ENCODE data around the gene CCNE1. TPM values are rescaled to one million over a fixed set of nuclear protein-coding genes. Genes with fewer than 3 reads are reported as not detected.

Gene CCNE1
- total RNA-seq (1 to 10 TPM; 4.2 to 4.7 TPM), polyA plus RNA-seq (ENCODE audit: insufficient read length in 6 of 6) (1 to 10 TPM; 3.6 to 5.8 (median 4.4) TPM)
- long read RNA-seq, donor 1, partial matches to known transcripts, result 0 of 3 reads
- long read RNA-seq, donor 1, other reads (novel, unspliced or antisense), result 0 of 3 reads
- long read RNA-seq, donor 2, result 0 reads
- long read RNA-seq, donor 3, partial matches to known transcripts, result 0 of 1 reads
- long read RNA-seq, donor 3, other reads (novel, unspliced or antisense), result 0 of 1 reads
- long read RNA-seq, donor 4, partial matches to known transcripts, result 0 of 1 reads
- long read RNA-seq, donor 4, other reads (novel, unspliced or antisense), result 1 of 1 reads
- long read RNA-seq, donor 5, result 0 reads
- long read RNA-seq, donor 6, result 0 reads
- long read RNA-seq, donor 7, result 0 reads
- long read RNA-seq, donor 8, result 0 reads
- long read RNA-seq, donor 9, result 0 reads
- long read RNA-seq, donor 10, partial matches to known transcripts, result 0 of 5 reads
- long read RNA-seq, donor 10, other reads (novel, unspliced or antisense), result 1 of 5 reads
- long read RNA-seq, donor 11, result 0 reads
- long read RNA-seq, donor 12, result 0 reads

DNA sequence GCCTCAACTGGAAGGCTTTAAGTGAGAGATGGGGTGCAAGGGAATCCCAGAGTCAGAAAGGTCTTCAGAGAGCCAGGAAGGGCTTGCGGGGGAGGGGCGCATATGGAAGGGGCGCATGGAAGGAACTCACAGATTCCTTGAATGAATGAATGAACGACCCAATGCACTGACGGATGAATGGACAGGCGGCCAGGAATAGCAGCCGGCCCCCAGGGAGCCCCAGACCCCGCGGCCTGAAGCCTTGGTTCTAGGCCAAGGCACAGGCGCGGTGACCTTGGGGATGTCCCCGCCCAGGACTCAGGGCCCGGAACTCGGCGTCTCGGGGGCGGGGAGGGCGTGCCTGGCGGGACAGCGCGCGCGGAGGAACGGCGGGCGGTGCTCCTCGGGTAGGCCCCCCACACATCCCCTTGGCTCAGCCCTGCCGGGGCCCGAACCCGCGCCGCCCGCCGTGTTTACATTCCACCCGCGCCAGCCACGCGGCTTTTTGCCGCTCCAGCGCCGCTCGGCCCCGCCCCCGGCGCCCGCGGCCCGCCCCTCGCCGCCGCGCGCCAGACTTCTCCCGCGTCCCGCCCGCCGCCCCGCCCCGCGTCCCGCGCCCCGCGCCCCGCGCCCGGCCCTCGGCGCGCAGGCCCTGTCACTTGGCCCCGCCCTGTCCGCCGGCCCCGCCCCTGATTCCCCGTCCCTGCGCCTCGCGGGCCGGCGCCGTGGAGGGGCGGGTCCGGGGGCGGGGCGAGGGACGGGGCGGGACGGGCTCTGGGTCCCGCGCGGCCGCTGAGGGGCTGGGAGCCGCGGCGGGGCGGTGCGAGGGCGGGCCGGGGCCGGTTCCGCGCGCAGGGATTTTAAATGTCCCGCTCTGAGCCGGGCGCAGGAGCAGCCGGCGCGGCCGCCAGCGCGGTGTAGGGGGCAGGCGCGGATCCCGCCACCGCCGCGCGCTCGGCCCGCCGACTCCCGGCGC, at the start of gene CCNE1:
TSS of gene CCNE1 (plus strand) at position 867 of the 955 bp plus-strand sequence. CDS start 565 bp downstream, outside the sequence.
- Histone ChIP-seq H3K27ac (peak within 1 kb of the TSS in 1 of 2 donors; percentile 33), H3K4me1 (peaks cover 0 to 6% of the 10 kb centered on the region in 2 donors), H3K9me3 (no peaks in the 10 kb centered on the region), H3K4me3 (peak within 1 kb of the TSS; percentile 48 to 53), H3K27me3 (peaks cover 0 to 4% of the 10 kb centered on the region in 2 donors), H3K36me3 (no peaks in the 10 kb centered on the region)
- no peak for TF ChIP-seq CTCF (IDR thresholded peaks at IDR 0.05)
- ATAC-seq (peak; percentile 99), DNase-seq (peak; percentile 83 to 98 (median 92))
- intact Hi-C loops (cut with DNase I), result no loop called here

DNA sequence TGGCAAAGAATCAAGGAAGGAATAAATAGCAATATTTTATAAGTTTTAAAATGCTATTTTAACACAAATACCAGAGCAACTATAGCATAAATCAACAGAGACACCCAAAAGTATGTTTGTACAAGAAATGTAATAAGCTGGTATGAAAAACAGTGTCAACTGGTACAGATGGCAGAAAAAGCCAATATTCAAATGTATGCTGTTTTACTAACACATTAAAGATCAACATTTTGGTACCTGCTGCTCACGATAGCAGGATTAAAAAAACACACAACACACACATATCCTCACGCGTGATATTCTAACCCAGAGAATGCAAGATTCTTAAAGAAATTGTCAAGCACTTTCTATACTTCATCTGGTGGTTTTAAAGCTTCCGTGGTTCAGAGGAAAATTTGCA, 48.6 kb upstream of the CCNE1 start:
- Histone ChIP-seq H3K4me1 (no peaks in the 10 kb centered on the region), H3K27me3 (peaks cover 0 to 17% of the 10 kb centered on the region in 2 donors), H3K4me3 (no peak overlapping the region), H3K36me3 (no peaks in the 10 kb centered on the region), H3K27ac (no peak overlapping the region), H3K9me3 (no peaks in the 10 kb centered on the region)
- no peak for DNase-seq
- intact Hi-C loops (cut with DNase I), result loop anchor here in 1 of 2 donors (10.0 kb wide), 1 partner anchor 112 kb away; no protein-coding TSS in a partner anchor
- no peak for TF ChIP-seq CTCF (IDR thresholded peaks at IDR 0.05)
- no peak for ATAC-seq

GRCh38 chr19:29764361-29764760, 47.4 kb upstream of the CCNE1 start:
- H3K4me3 ChIP-seq, result no peak overlapping the region
- no peak for TF ChIP-seq CTCF (IDR thresholded peaks at IDR 0.05)
- no peaks in the 10 kb centered on the region for H3K9me3 ChIP-seq
- H3K27me3 ChIP-seq, result peaks cover 0 to 17% of the 10 kb centered on the region in 2 donors
- intact Hi-C loops (cut with DNase I), result loop anchor here in 1 of 2 donors (10.0 kb wide), 1 partner anchor 110 kb away; no protein-coding TSS in a partner anchor
- no peaks in the 10 kb centered on the region for H3K36me3 ChIP-seq
- peak in 1 of 4 donors; percentile 47 for DNase-seq
- ATAC-seq, result no peak
- no peaks in the 10 kb centered on the region for H3K4me1 ChIP-seq
- no peak overlapping the region for H3K27ac ChIP-seq

DNA sequence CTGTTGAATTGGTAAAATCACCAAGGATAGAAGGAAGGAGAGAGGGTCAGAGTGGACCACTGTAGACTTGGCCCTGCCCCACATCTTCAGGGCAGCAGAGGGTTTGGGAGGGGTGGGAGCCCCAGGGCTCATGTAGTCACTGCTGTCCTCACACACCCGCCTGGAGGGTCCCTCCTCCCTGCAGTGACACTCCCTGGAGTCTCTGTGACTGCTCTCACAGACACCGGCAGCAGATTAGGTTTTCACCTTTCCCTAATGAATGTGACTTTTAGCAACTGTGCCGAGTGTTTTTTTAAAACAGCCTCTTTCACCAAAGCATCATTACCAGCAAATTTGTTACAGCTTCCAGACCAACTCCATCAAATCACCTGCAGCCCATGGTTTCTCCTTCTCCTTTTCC, 45.7 kb upstream of the CCNE1 start:
- Histone ChIP-seq H3K9me3 (no peaks in the 10 kb centered on the region), H3K4me1 (no peaks in the 10 kb centered on the region), H3K4me3 (no peak overlapping the region), H3K36me3 (no peaks in the 10 kb centered on the region), H3K27ac (no peak overlapping the region), H3K27me3 (peaks cover 0 to 10% of the 10 kb centered on the region in 2 donors)
- no peak for TF ChIP-seq CTCF (IDR thresholded peaks at IDR 0.05)
- DNase-seq (peak in 1 of 4 donors; percentile 45), ATAC-seq (no peak)
- intact Hi-C loops (cut with DNase I), result loop anchor here in 1 of 2 donors (10.0 kb wide), 1 partner anchor 109 kb away; no protein-coding TSS in a partner anchor

Data from left lung (tissue), 14 donors.